ENCODE data around the gene CADM1. TPM values are rescaled to one million over a fixed set of nuclear protein-coding genes. Genes with fewer than 3 reads are reported as not detected.

CADM1 gene
- polyA plus RNA-seq, 1 experiment, result 31.8 TPM

DNA sequence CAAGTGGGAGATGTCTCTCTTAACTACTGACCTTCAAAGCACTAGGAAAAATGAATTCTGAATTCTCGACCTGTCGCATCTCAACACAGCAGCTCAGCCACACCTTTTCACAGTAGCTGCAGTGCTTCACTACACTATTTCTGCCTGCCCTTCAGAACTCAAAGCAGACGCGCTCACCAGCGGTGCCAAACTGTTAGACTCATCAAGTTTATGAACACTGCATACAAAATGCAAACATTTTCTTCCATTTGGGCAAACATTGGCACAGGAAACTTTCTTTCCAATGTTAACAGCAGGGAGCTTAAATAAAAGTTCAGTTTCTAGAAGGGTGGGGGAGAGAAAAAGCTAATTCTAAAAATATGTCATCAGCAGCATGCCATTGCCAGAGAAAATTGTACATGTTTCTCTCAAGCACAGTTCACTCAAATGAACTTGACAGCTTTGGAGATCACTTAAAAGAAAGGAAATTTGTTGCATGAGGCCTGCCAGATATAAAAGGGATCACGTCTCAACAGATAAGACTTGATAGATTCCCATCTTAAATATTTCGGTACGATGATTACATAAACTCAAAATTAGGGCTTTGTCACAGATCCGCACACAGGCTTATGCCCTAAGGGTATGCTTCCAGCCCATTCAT is 82.7 kb downstream of the CADM1 start:
- TF ChIP-seq, protein P1, sequence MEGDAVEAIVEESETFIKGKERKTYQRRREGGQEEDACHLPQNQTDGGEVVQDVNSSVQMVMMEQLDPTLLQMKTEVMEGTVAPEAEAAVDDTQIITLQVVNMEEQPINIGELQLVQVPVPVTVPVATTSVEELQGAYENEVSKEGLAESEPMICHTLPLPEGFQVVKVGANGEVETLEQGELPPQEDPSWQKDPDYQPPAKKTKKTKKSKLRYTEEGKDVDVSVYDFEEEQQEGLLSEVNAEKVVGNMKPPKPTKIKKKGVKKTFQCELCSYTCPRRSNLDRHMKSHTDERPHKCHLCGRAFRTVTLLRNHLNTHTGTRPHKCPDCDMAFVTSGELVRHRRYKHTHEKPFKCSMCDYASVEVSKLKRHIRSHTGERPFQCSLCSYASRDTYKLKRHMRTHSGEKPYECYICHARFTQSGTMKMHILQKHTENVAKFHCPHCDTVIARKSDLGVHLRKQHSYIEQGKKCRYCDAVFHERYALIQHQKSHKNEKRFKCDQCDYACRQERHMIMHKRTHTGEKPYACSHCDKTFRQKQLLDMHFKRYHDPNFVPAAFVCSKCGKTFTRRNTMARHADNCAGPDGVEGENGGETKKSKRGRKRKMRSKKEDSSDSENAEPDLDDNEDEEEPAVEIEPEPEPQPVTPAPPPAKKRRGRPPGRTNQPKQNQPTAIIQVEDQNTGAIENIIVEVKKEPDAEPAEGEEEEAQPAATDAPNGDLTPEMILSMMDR (IDR thresholded peaks at IDR 0.05; ENCODE audit: insufficient read depth, low read depth, low read length), result no peak
- H3K4me3 ChIP-seq (ENCODE audit: low read depth, low read length), result no peak overlapping the region
- H3K27me3 ChIP-seq (ENCODE audit: control insufficient read depth, insufficient read depth, low read length), result no peaks in the 10 kb centered on the region
- CTCF ChIA-PET, result no interaction called here
- POLR2A ChIA-PET, result no interaction called here
- H3K36me3 ChIP-seq (ENCODE audit: control insufficient read depth, insufficient read depth, low read length), result no peaks in the 10 kb centered on the region
- no peak for DNase-seq (ENCODE audit: low read depth)

DNA sequence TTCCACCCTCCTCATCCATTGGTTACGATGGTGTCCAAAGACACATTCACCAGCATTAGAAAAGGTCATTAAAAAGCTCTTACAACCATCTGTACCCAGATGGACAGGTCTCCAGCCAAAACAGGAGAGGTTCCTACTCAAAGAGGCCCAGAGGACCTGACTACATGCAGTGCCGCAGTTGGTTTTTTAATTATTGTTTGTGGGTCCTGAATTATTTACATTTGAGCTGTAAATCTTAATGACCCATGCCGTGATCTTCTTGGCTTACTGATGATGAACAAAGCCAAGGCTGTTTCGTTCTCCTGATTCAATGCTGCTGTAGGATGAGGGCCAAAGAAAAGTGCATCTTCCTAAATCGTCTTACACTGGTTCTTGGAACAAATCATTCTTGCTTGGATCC is 83.7 kb downstream of the CADM1 start:
- ChIA-PET POLR2A (no interaction called here), CTCF (no interaction called here)
- no peak for DNase-seq (ENCODE audit: low read depth)
- Histone ChIP-seq H3K4me3 (ENCODE audit: low read depth, low read length) (no peak overlapping the region), H3K36me3 (ENCODE audit: control insufficient read depth, insufficient read depth, low read length) (no peaks in the 10 kb centered on the region), H3K27me3 (ENCODE audit: control insufficient read depth, insufficient read depth, low read length) (no peaks in the 10 kb centered on the region)
- TF ChIP-seq, protein P1 (IDR thresholded peaks at IDR 0.05; ENCODE audit: insufficient read depth, low read depth, low read length), result no peak

- Histone ChIP-seq H3K4me3 (ENCODE audit: low read depth, low read length) (no peak overlapping the region), H3K36me3 (ENCODE audit: control insufficient read depth, insufficient read depth, low read length) (no peaks in the 10 kb centered on the region), H3K27me3 (ENCODE audit: control insufficient read depth, insufficient read depth, low read length) (no peaks in the 10 kb centered on the region)
- no peak for DNase-seq (ENCODE audit: low read depth)
- POLR2A ChIA-PET, result no interaction called here
- CTCF ChIA-PET, result no interaction called here
- TF ChIP-seq, protein P1 (IDR thresholded peaks at IDR 0.05; ENCODE audit: insufficient read depth, low read depth, low read length), result no peak
Observed at GRCh38 chr11:115418626-115419025, 85.6 kb downstream of the CADM1 start.

DNA sequence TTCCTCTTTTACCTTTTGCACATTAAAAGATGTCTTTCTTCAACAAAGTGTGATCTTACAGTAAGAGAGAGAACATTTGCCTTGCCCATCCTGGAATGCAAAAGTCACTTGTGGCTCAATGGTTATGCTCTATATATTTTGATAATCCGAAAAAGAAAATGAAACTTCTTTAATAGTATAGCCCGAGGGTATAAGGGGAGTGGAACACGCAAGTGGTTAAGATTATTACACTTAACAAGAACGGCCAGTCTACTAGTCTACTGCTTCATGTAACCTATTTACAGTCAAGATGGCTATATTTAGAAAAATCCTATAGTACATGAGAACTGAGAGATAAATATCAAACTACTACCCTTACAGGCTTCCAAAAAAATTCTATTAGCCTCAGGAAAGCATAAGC is 86.1 kb downstream of the CADM1 start:
- Histone ChIP-seq H3K4me3 (ENCODE audit: low read depth, low read length) (no peak overlapping the region), H3K27me3 (ENCODE audit: control insufficient read depth, insufficient read depth, low read length) (no peaks in the 10 kb centered on the region), H3K36me3 (ENCODE audit: control insufficient read depth, insufficient read depth, low read length) (no peaks in the 10 kb centered on the region)
- CTCF ChIA-PET, result no interaction called here
- DNase-seq (ENCODE audit: low read depth), result no peak
- POLR2A ChIA-PET, result no interaction called here
- TF ChIP-seq, protein P1 (IDR thresholded peaks at IDR 0.05; ENCODE audit: insufficient read depth, low read depth, low read length), result no peak

GRCh38 chr11:115411120-115411519 is 93.1 kb downstream of the CADM1 start:
- TF ChIP-seq, protein P1 (IDR thresholded peaks at IDR 0.05; ENCODE audit: insufficient read depth, low read depth, low read length), result no peak
- no peak overlapping the region for H3K4me3 ChIP-seq (ENCODE audit: low read depth, low read length)
- POLR2A ChIA-PET, result no interaction called here
- no peaks in the 10 kb centered on the region for H3K27me3 ChIP-seq (ENCODE audit: control insufficient read depth, insufficient read depth, low read length)
- H3K36me3 ChIP-seq (ENCODE audit: control insufficient read depth, insufficient read depth, low read length), result no peaks in the 10 kb centered on the region
- CTCF ChIA-PET, result no interaction called here
- DNase-seq (ENCODE audit: low read depth), result no peak

Data from BJ (cell line).